ENCODE measurements around the gene ZNF680. TPM values are rescaled to one million over a fixed set of nuclear protein-coding genes. Genes with fewer than 3 reads are reported as not detected.

Gene ZNF680
- total RNA-seq (2022; extraction: Qiagen RNA extraction) = 1.7 to 3.1 TPM (median 2.3 TPM) in 5 replicates

DNA sequence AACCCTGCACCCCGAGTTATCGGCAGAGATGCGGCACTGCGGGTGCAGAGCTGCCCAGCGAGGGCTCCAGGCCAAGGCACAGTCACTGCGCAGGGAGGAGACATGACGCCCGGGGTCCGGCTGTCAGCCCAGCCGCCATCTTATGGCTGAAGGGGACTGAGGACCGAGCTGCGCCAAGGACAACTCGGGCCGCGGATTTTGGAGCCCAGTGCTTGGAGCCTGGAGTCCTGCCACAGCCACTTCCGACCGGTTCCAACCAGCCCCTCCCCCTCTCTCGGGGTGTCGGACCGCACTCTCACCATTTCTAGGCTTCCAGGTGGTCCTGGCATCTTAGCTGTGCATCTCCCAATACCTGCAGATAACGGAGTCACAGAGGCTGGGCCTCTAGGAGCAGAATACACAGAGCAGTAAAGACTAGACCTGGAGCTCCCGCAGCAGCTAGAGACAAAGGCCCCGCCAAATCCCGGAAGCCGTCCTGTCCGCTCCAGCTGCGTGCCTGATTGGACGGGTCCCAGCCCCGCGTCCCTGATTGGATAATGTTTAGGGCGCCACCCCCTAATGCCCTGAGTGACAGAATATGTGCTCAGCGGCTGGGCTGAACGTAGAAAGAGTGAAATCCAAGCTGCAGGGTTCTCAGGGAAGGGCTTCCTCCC lies at the start of gene ZNF680:
TSS of gene ZNF680 (minus strand) at position 446 of the 653 bp plus-strand sequence. CDS start at position 329, 117 bp downstream.

Other genes starting within 250 kb of the ZNF680 start
- 0.06 TPM in 1 of 5 replicates, not detected in the others for gene ZNF736, start 249.1 kb downstream of the ZNF680 start, total RNA-seq (2022; extraction: Qiagen RNA extraction)
- 2.0 to 2.6 TPM (median 2.5 TPM) in 5 replicates for gene ZNF107, start 103.1 kb upstream of the ZNF680 start, total RNA-seq (2022; extraction: Qiagen RNA extraction)
- gene ZNF138, start 231.4 kb upstream of the ZNF680 start, total RNA-seq (2022; extraction: Qiagen RNA extraction) = 2.8 to 3.8 TPM (median 3.3 TPM) in 5 replicates